Endothelial cell of umbilical vein (primary cell): Measurements from ENCODE around the gene C20orf144. TPM values are rescaled to one million over a fixed set of nuclear protein-coding genes. Genes with fewer than 3 reads are reported as not detected.

Experiments used
- BruUV-seq: library from RNA; stranded (reverse); fragments of 400-500 nt; replicated peaks from 2 replicates; lab custom pipeline; 2021; lab: Mats Ljungman, UMichigan
- CTCF ChIA-PET: fragments of 300-600, 350-600 bp; sonication (Branson Sonifier 250); formaldehyde crosslinking; loops from one replicate; lab custom pipeline; 2021; ENCODE audit warnings: antibody characterized with exemption, inconsistent platforms; lab: Charles Lee
- POLR2A ChIA-PET: fragments of 300-600, 350-600 bp; sonication (Branson Sonifier 250); formaldehyde crosslinking; loops from one replicate; lab custom pipeline; 2021; ENCODE audit warnings: antibody characterized with exemption, inconsistent platforms; lab: Charles Lee
- DNase-seq: peaks from one replicate; pipeline ENCODE4 v3.0.0-alpha.2; 2011; ENCODE audit warnings: low read depth, low spot score
- FAIRE-seq: peaks from 2 replicates; lab custom pipeline; 2011; peaks lifted over from hg19 to GRCh38; lab: Jason Lieb, UNC
- H2AFZ ChIP-seq: 2 replicates; pipeline ENCODE4 v1.6.0; 2012; ENCODE audit warnings: low read depth, low read length, control low read depth, inconsistent platforms
- H3K27ac ChIP-seq: 2 replicates; pipeline ENCODE4 v1.5.1; 2011; ENCODE audit warnings: low read depth, mild to moderate bottlenecking, control low read depth, low read length, moderate library complexity; ENCODE audit not compliant: insufficient read depth
- H3K27me3 ChIP-seq, 2 experiments: 2 replicates each; pipeline versions ENCODE4 v1.6.0 to v1.6.1; 2011; ENCODE audit warnings: low read length in 2 of 2, mixed read lengths in 1 of 2; ENCODE audit not compliant: control insufficient read depth in 2 of 2, insufficient read depth in 2 of 2
- H3K36me3 ChIP-seq, 2 experiments: 2 replicates in 1 of 2; 3 replicates in 1 of 2; pipeline ENCODE4 v1.5.1; 2011; ENCODE audit warnings: low read length in 2 of 2, mild to moderate bottlenecking in 1 of 2, moderate library complexity in 1 of 2; ENCODE audit not compliant: control insufficient read depth in 2 of 2, insufficient read depth in 2 of 2; ENCODE audit errors: extremely low read depth in 1 of 2
- H3K4me1 ChIP-seq: 3 replicates; pipeline ENCODE4 v1.5.1; 2011; ENCODE audit warnings: mild to moderate bottlenecking, low read length; ENCODE audit not compliant: control insufficient read depth, insufficient read depth; ENCODE audit errors: extremely low read depth
- H3K4me2 ChIP-seq: 2 replicates; pipeline ENCODE4 v1.6.1; 2011; ENCODE audit warnings: low read length, control low read depth, mixed read lengths; ENCODE audit not compliant: insufficient read depth
- H3K4me3 ChIP-seq, 3 experiments: fragments of 200-600 bp in 1 of 3; sonication (generic), shearing (Covaris generic) in 1 of 3; replicated peaks in 1 of 3; 2 replicates each; pipeline ENCODE4 v1.5.1; 2011 to 2016; ENCODE audit warnings: control low read depth in 3 of 3, low read length in 3 of 3, mild to moderate bottlenecking in 2 of 3, inconsistent platforms in 1 of 3, low read depth in 1 of 3, moderate library complexity in 1 of 3; ENCODE audit not compliant: insufficient read depth in 1 of 3
- H3K79me2 ChIP-seq: 2 replicates; pipeline ENCODE4 v1.6.0; 2012; ENCODE audit warnings: low read length, inconsistent platforms; ENCODE audit not compliant: control insufficient read depth, insufficient read depth
- H3K9ac ChIP-seq: replicated peaks from 2 replicates; pipeline ENCODE3; 2011; ENCODE audit warnings: low read length, control low read depth; ENCODE audit not compliant: insufficient read depth; ENCODE audit errors: extremely low read depth
- H3K9me1 ChIP-seq: replicated peaks from 3 replicates; pipeline ENCODE4 v1.6.0; 2011; ENCODE audit warnings: mild to moderate bottlenecking, low read length; ENCODE audit not compliant: control insufficient read depth, insufficient read depth; ENCODE audit errors: extremely low read depth
- H3K9me3 ChIP-seq: replicated peaks from 2 replicates; pipeline ENCODE4 v1.5.1; 2012; ENCODE audit warnings: low read length, inconsistent platforms; ENCODE audit not compliant: control insufficient read depth, insufficient read depth
- H4K20me1 ChIP-seq: replicated peaks from 2 replicates; pipeline ENCODE3; 2011; ENCODE audit warnings: mild to moderate bottlenecking, low read length; ENCODE audit not compliant: control insufficient read depth, insufficient read depth; ENCODE audit errors: extremely low read depth
- CTCF ChIP-seq, 2 donors: IDR thresholded peaks; 1 replicate in 1 of 2; 2 replicates in 1 of 2; pipeline ENCODE4 v1.5.1; 2011; ENCODE audit warnings: low read length in 2 of 2, mild to moderate bottlenecking in 2 of 2, moderate library complexity in 2 of 2, control low read depth in 1 of 2, inconsistent platforms in 1 of 2, low read depth in 1 of 2; ENCODE audit not compliant: insufficient read depth in 1 of 2; ENCODE audit errors: extremely low read depth in 1 of 2
- EZH2 ChIP-seq: IDR thresholded peaks from 2 replicates; pipeline ENCODE4 v1.6.1; 2012; ENCODE audit warnings: borderline replicate concordance, low read depth, mild to moderate bottlenecking, moderate library complexity, low read length, inconsistent platforms; ENCODE audit not compliant: severe bottlenecking
- FOS ChIP-seq: IDR thresholded peaks from 2 replicates; pipeline ENCODE4 v1.6.1; 2011; ENCODE audit warnings: mild to moderate bottlenecking, low read length, moderate library complexity, borderline replicate concordance; ENCODE audit not compliant: insufficient read depth
- GATA2 ChIP-seq: IDR thresholded peaks from 2 replicates; pipeline ENCODE4 v1.7.0; 2011; ENCODE audit warnings: low read depth, mild to moderate bottlenecking, moderate library complexity, mixed read lengths, low read length; ENCODE audit not compliant: insufficient read length, insufficient read depth
- JUN ChIP-seq: IDR thresholded peaks from 2 replicates; pipeline ENCODE4 v1.6.1; 2011; ENCODE audit warnings: borderline replicate concordance, low read depth; ENCODE audit not compliant: insufficient read length, insufficient read depth
- MAX ChIP-seq: IDR thresholded peaks from 2 replicates; pipeline ENCODE4 v1.6.1; 2011; ENCODE audit not compliant: insufficient read depth, insufficient read length
- MYC ChIP-seq: IDR thresholded peaks from one replicate; pipeline ENCODE4 v1.6.1; 2011; ENCODE audit warnings: mild to moderate bottlenecking, low read depth, low read length
- POLR2A ChIP-seq: IDR thresholded peaks from 2 replicates; pipeline ENCODE4 v1.6.1; 2012; ENCODE audit warnings: low read depth, mild to moderate bottlenecking, control low read depth, low read length
- POLR2AphosphoS5 ChIP-seq: IDR thresholded peaks from 2 replicates; pipeline ENCODE4 v1.6.1; 2012; ENCODE audit warnings: low read depth, mild to moderate bottlenecking, control low read depth, low read length, moderate library complexity; ENCODE audit not compliant: insufficient read depth
- dilution Hi-C: fragments of 300-500 bp; cut with MboI; formaldehyde crosslinking; loops from one replicate; pipeline ENCODE4 v1.15.0; 2019; ENCODE audit warnings: low sequenced_read_pairs; ENCODE audit not compliant: extremely low pct_ligation_motif_present
- intact Hi-C: fragments of 100-400 bp; cut with micrococcal nuclease; formaldehyde crosslinking; loops from one replicate; pipeline ENCODE4 v1.10.0; 2022
- polyA plus RNA-seq, 4 experiments: library from polyadenylated mRNA; depleted of rRNA in 3 of 4; stranded (reverse) in 3 of 4; unstranded in 1 of 4; fragments of >200 nt; gene quantifications; 2 replicates each; pipeline versions ENCODE4 v1.2.1 to v1.2.3, GENCODE V29; 2011 to 2012; ENCODE audit warnings: missing spikeins in 1 of 4
- total RNA-seq: library from RNA; stranded (reverse); gene quantifications from 2 replicates; pipeline ENCODE4 v1.2.3, GENCODE V29; 2021

Gene C20orf144
- total and polyA plus RNA-seq, 2 donors (not counting 3 experiments of a cell fraction or from before 2014, with no cell fraction given), result not detected

- Histone ChIP-seq H3K4me1 (no peaks in the 10 kb centered on the region), H3K4me3 (no peak overlapping the region), H3K27me3 (no peaks in the 10 kb centered on the region), H3K9ac (no peak overlapping the region), H3K9me1 (no peaks in the 10 kb centered on the region), H3K9me3 (no peaks in the 10 kb centered on the region), H3K36me3 (peaks cover 0 to 5% of the 10 kb centered on the region in 2 experiments), H3K27ac (no peak overlapping the region), H3K4me2 (no peak overlapping the region), H4K20me1 (no peaks in the 10 kb centered on the region), H2AFZ (no peak overlapping the region), H3K79me2 (no peaks in the 10 kb centered on the region)
- BruUV-seq, result no TSS peak
- ChIA-PET CTCF (no interaction called here), POLR2A (no interaction called here)
- TF ChIP-seq MYC (no peak), FOS (no peak), GATA2 (no peak), EZH2 (no peak), POLR2A (no peak), CTCF (IDR thresholded peaks at IDR 0.05; ENCODE audit: extremely low read depth in 1 of 2, insufficient read depth in 1 of 2, low read depth in 1 of 2, low read length in 2 of 2) (no peak), MAX (no peak), POLR2AphosphoS5 (no peak), JUN (no peak)
- DNase-seq (no peak), FAIRE-seq (no peak)
- intact Hi-C loops, result no loop called here
- dilution Hi-C loops, result no loop called here
These were observed 37.7 kb upstream of the C20orf144 start for GRCh38 chr20:33624399-33624798.
